Right kidney (tissue), 1 donor: ENCODE results near the gene VWF.

Experiments
- DNase-seq: peaks from one replicate; pipeline ENCODE4 v3.0.0-alpha.2; 2016

Gene VWF

DNA sequence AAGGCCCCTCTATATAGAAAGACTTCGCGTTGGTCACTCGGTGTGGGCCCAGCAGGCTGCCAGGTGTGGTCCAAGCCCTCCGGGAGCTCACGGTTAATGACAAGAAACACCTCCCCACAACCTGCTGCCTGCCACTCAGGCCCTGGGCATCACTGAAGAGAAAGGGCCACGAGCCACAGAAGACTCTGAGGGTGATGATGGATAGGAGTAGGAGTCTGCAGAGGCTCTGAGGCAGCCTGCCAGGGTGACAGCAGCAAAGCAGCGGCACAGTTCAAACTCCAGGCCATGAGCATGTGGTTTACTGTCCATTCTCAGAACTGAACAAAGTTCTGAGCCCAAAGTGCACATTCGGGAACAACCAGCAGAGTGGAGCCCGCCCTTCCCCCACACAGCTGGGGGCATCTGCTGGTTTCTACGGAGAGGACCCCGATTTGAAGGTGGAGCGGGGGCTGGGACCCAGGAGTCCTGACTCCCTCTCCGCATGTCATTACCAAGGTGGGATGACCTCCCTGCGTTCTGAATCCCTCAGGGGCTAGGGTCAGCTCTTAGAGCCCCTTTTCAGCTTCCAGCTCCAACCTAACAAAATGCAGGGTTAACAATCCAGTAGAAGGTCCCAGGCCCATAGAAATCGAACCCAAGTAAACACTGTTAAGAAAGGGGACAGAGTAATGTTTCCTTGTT, 65.8 kb downstream of the VWF start:
- DNase-seq: no peak

DNA sequence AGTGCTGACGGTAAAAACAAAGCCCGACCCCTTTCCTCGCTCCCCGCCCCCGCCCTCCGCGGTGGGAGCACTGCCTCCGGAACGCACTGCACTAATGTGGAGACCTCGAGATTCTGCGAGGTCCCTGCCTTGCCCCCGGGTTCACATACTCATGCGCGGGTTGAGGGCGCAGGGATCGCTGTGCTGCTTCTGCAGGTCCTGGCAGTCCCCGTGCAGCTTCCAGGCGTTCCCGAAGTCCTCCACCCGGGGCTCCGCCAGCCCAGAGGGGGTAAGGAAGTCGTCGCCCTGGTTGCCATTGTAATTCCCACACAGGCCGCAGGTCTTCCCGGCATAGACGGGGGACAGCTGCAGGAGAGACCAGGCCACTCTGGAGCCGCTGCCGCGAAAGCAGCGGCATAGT, 66.8 kb downstream of the VWF start:
- DNase-seq: no peak

DNA sequence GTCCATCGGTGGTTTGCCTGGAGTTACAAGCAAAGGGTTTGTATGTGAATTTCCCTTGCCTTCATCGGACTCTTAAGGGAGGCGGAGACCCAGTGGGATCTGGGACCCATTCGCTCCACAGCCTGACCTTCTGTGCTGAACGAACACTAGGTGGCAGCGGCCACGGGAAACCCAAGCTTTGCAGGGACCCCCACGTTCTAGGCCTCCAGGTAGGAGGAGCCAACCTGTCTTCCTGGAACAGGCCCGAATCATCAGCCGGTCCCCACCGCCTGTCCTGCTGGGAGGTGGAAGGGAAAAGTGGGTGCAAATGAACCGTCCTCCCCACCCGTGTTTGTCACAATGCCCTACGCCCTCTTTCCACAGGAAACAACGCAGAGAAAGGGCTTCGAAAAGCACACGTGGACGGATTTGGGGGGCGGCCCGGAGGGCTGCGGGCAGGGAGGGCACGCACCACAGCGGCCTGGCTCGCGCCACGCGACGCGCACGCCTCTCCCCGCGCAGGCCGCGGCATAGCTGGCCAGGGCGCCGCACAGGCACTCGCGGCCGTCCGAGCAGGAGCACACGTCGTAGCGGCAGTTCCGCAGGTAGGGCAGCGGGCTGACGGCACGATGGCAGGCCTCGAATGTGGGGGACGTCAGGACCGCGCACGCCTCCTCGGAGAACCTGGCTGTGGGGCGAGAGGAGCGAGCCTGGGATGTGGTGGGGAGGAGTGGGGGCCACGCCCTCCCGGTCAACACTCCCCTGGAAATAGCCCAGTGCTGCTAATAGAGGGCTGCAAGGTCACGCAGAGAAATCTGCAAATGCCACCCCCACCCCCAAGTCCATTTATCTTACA, 67.8 kb downstream of the VWF start:
- peak; percentile 76 for DNase-seq

DNA sequence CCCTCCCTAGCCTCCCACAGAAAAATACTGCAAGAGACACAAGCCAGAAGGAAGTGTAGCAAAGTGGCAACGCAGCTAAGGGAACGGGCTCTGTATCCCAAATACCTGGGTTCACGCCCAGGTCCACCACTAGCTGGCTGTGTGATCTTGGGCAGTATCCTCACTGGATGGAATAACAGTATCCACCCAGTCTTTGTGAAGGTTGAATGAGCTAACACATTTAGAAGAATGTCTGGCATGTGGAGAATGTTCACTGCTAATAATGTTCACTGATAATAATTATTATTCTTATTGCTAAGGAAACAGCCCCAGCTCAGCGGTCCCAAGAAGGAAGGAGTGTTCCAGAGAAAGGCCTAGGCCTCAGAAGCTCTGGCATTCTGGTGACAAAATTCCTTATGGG, 70.9 kb downstream of the VWF start:
- no peak for DNase-seq

DNA sequence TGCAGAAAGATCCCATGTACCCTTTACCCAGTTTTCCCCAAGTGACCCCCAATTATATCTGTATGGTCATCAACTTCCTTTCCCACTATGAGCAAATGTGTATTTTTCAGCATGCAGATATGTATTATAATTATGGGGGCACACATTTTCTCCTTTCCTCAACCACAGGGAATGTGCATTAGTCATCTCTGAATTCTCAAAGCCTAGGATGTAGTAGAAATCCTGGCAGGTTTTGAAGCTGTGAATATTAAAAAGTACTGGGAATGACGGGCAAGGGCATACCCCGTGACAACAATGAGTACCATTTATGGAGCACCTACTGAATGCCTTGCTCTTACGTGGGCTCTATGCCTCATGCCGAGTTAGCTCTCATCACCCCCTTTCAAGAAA, 71.5 kb downstream of the VWF start:
- DNase-seq: no peak

DNA sequence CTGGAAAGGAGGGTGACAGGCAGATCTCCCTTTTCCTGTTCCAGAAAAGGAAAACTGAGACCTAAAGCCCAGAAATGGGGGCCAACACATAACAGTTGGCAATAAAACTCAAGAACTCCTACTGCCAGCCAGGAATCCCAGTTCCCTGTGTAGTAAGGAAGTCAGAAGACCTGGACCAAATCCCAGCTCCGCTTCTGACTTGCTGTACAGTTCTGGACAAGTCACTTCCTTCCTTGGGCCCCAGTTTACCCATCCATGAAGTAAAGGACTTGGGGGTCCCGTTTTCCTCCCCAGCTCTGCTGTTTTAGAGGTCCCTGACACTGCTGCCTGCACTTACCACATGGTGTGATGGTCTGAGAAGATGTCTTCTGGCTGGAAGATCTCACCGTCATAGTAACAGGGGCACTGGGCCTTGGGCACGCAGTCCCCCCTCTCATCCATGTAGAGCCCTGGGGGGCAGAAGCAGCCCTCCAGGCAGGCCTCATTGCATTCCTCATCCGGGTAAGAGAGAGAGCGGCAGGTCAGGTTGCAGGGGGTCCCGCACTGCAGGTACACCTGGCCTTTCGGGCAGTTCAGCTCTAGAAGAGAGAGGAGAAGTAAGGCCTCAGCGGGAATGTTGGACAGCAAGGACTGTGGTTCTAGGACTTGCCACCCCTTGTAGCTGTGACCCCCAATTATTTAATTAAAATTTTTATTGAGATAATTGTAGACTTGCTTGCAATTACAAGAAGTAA, 72.1 kb downstream of the VWF start:
- no peak for DNase-seq

DNA sequence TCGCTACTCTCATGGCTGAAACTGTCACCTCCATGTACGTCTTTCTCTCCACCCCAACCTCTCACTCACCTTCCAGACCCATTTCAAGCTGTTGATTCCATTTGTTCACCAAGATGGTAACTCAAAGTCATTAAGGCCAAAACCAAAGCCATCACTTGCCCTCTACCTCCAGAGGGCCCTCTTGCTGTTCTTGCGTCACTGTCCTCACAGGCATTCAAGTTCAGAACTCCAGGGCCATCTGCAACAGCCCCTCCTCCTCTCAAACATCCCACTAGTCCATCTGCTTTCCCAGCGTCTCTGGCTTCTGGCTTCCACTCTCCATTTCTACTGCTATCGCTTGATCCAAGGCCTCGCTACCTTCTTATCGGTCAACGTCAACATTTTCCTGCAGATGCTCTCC, 74.5 kb downstream of the VWF start:
- DNase-seq: no peak

DNA sequence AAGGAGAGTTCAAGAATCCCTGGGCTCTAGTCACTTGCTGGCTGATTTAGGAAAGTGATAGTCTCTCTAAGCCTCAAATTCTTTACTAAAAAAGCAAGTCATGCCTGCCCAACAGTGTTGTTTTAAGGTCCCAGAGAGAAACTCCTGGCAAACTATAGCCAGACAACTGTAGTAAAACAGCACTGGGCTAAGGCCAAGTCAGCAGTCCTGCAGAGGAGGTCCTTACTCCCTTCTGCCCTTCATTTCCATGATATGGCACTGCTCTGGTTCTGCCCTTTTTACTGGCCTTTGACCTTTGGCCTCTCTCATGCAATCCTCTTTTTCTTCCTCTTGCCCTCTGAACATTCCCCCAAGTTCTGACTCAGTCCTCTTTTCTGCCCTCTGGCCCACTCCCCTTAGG, 74.9 kb downstream of the VWF start:
- no peak for DNase-seq

DNA sequence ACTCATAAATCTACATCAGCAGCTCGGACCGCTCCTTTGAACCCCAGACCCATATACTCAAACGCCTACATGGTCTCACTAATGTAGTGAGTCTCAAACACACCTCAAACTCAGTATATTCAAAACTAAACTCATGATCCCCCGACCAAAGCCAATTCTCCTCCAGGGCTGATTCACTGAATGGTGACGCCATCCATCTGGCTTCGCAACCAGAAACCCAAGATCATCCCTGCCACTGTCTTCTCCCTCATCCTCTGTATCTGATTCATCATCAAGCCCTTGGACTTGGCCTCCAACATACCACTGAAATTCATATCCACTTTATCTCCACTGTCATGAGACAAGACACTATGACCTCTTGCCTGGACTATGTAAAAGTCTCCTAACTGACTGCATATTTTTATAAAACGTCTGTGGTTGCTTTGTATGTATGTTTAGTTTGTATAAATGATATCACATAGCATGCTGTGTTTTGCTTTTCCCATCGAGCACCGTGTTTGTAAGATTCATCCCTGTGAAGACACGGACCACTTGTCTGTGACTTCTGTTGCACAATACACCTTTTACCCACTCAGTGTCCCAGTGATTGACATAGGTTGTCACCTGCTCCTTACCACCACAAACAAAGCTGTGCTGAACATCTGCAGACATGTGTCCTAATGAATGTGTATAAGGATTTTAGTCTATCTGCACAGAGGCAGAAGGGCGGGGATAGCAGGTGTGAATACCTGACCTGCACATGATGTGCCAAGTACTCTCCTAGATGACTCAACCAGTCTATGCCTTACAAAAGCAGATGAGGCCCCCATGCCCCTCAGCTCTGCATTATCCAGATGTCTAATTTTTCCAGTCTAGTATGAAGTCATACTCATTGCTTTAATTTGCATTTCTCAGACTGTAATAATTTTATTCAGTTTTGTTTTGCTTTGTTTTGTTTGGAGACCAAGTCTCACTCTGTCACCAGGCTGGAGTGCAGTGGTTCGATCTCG, 76.9 kb downstream of the VWF start:
- DNase-seq: no peak

DNA sequence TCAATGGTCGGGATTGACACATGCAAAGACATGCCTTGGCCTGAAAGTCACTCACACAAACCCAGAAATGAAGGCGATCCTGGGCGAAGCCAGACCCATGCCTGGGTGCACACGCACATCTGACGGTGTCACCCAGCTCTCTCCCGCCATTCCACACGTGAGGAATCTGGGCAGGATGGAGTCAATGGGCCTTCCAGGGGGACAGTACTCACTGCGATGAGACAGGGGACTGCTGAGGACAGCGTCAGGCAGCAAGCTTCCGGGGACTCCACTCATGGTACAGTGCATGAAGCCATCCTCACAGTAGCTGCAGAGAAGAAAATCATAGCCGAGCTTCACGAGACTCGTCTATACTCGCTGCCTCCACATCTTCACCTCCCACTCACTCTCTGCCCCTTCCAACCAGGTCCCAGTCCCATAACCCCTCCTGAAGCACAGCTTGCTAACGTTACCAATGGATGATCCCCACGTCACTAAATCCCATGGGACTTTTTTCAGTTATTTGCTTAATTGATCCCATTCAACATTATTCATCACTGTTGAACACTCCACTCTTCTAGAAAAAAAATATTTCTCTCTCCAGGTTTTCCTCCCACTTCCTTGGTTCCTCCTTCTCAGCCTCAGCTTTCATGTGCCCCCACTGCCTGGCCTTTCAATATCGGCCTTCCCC, 77.8 kb downstream of the VWF start:
- DNase-seq: no peak

DNA sequence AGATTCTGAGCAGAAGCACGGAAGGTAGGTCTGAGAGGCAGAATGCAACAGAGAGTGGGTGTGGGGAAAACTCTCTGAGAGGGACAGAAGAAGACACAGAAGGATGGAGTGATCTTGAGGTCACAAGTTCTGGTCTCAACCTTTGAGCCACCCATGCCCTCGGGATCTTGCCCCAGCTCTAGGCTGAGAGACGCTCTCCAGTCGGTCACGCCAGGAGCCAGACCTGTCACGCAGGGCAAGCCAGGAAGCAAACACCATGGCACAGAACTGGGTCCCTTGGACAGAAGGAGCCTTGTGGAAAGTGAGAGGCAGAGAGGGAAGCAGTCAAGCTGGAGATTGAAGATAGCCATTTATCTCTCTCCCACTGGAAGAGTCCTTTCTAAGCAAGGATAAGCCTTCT, 79.0 kb downstream of the VWF start:
- no peak for DNase-seq

DNA sequence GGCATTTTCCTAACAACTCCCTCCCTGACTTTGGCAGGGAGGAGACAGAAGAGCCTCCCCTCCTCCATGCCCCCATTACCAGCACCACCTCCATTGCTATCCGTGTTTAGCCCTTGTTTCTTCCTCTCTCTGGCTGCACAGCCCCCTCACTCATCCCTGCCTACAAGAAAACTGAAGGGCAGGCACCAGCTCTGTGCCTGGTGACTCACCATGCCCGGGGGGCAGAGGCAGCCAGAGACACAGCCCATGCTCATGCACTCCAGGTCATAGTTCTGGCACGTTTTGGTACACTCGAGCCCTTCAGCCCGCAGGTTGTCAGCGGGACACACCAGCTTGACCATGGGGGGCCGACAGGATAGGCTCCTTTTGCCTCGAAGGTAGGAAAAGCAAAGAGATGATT, 80.4 kb downstream of the VWF start:
- no peak for DNase-seq

DNA sequence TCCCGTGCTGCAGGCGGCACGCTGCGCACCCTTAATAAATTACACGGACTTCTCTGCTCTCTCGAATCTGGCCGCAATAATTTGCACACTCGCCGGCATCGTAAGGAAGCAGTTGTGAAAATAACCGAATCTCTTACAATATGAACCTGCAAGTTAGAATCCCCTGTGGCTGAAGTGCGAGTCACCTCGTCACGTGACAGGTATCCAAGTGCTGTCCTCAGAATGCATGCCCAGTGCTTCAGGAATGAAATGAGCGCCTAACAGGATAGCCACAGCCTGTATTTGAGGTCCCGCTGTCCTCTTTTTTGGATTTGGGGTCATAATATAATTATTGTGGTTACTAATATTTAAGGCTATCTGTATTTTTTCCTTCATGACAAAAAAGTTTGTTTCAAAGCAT, 82.0 kb downstream of the VWF start:
- DNase-seq: no peak

DNA sequence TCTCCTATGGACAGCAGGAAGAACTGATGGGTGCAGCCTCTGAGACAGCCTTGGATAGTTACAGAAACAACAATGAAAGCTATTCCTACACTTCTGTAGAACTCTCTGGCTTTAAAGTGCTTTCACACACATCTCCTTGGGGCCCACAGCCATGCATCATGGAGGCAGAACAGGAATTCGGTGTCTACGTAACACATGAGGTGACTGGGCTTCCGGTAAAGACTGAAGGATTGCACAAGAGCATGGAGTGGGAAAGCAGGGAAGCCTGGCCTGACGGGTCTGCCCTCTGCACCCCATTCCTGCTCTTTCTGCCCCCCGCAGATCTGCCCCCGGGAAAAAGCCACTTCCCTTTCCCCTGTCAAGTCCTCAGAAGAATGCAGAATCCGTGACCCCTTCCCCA, 82.6 kb downstream of the VWF start:
- DNase-seq: no peak

DNA sequence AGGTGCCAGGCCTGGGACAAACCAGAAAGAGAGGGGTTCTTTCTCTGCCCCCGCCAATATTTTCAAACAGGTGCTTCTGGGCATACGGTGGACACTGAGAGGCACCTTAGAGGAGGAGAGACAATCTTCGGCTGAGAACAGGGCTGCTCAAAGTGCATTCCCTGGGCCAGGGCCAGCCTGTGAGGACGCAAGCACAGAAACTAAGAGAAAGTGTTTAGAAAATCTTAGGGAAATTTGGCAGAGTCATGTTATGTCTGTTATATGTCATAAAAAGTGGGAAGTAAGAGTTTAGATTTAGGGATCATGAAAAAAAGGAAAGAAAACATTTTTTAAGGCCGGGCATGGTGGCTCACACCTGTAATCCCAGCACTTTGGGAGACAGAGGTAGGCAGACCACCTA, 83.7 kb downstream of the VWF start:
- no peak for DNase-seq

DNA sequence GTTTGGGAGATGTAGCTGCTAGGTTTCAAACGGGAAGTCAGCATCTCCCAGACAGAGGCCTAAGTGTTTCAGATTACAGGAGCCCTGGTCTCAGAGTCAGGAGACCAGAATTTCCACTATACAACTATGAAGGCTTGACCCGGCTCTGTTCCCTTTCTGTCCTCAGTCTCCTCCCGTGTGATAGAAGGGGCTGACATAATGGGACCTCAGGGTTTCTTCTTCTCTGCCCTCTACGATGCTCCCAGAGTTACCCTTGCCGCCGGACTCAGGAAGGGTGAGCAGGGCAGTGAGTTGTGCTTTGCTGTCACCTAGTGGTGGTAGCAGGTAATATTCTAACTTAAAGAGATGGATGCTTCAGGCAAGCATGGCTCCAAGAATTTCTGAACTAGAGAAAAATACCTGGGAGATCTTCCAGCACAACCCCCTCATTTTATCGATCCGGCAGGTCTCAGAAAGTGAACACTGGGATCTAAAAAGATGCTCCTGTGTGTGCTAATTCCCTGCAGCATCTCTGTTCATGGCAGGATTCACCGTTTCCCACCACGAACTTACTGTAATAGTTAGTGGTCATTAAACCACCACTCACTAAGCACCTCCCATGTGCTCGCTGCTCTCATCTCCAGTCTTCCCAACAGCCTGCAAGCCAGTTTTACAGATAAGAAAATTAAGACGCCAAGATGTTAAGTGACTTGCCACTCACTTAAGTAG, 84.4 kb downstream of the VWF start:
- DNase-seq: peak; percentile 70

DNA sequence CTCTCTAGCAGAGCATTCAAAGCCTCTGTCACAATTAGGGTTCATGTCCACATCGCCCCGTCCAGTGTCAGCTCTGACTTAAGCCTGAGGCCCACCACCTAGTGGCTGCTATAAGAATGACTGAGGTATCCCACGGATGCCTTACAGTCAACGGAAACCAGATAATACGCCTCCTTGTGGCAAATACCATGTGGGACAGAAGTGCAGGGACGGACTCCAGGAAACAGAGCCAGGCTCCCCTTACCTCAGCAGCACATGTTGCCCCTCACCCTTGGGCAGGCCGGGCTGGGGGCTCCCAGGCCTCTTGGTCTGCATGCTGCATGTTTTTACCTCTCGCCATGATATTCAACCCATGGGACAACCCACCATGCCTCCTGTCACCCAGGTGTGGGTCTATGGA, 86.3 kb downstream of the VWF start:
- DNase-seq: no peak

DNA sequence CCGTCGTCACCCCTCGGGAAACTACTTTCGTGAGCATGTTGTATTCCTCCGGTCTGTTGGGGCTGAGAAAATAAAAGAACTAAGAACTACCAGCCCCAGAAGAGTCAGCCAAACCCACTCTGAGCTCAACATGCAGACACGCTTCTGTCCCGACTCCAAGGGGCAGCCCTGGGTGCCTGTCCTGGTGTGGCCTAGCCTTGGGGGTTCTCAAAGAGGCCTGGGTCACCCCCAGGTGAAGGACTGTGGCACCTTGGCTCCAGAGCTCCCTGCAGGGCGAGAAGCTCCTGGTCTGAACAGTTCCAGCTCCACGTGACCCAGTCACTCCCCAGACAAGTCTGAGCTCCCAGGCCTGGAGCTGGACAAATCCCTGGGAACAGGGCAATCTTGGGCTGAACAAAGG, 87.0 kb downstream of the VWF start:
- no peak for DNase-seq

DNA sequence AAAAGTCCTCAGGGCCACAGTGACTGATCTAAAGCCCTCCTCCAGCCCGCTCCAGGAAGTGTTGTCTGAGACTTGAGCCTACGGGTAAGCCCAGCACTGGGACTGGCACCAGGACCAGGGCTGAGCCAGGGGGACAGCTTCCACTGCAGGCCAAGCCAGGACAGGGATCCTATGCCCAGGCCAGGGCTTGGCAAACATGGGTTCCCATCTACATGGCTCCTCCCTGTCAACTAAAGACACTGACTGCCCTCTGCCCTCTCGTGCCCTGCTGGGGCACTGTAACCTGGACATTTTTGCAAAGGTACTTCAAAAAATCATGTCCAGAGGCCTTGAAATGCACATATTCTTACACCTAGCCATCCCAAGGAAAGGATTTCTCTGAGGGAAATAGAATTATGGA, 88.0 kb downstream of the VWF start:
- no peak for DNase-seq

DNA sequence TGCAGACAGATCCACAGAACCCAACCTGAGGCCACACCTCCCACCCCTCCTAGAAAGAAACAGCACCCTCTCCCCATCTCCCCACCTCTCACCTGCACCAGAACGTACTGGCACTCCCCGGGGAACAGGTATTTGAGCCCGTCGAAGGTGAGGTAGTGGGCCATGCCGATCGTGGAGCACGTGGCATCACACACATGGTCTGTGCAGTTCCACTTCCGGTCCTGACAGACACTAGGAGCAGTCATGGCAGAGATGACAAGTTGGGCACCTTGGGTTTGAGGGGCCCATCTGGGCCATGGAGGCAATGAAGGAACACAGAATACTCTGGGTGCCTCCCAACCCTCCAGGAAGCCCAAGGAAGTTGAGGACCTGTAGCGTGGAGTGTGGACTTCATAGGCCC, 89.9 kb downstream of the VWF start:
- DNase-seq: no peak

DNA sequence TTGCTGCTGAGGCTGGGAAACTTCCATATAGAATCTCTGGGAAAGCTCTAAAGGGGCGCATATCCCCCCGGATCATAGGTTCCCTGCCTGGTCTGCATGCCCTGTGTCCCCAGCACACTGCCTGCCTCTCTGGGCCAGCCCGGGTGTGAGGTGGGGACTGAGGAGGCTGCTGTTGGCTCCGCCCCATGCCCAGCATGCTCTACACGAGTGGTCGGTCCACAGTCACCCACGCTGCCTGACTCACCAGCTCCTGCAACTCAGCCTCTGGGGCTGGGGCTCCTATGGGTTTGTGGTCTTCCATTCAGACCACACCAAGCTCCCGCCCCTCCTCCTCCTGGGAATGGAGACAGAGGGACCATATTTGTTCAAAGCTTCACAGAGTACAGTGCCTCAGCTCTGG, 90.9 kb downstream of the VWF start:
- DNase-seq: no peak
